ENCODE measurements around the gene SH3D19. TPM values are rescaled to one million over a fixed set of nuclear protein-coding genes. Genes with fewer than 3 reads are reported as not detected.

SH3D19 gene
- polyA plus RNA-seq, 3 donors, result not detected

DNA sequence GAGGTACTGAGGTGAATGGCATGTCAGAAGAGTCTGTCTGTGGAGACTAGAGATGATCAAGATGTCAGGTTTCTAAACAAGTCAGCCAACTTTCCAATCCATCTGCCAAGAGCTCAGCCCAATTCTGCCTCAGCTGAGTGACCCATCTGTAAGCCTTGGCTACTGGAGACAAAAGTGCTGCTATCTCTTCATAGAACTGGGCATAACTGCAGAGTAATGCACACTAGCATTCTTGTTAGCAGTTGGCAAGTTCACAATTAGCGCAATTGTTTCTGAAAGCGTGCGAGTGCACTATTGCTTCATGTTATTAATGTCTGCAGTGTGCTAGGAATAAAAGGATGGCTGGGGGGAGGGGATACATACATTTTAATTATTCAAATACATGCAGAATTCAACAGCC lies 32.9 kb upstream of the SH3D19 start:
- DNase-seq, result no peak
- Mint-ChIP-seq H3K27me3 (ENCODE audit: low read depth in 3 of 3) (peaks cover 3 to 8% (median 7%) of the 10 kb centered on the region in 3 donors), H3K4me1 (no peaks in the 10 kb centered on the region), H3K27ac (no peak overlapping the region), H3K4me3 (no peak overlapping the region), H3K36me3 (no peaks in the 10 kb centered on the region), H3K9me3 (peaks cover 0 to 4% (median 1%) of the 10 kb centered on the region in 7 donors)
- Histone ChIP-seq H3K9me3 (replicated peaks in 1 of 2; ENCODE audit: control insufficient read depth in 1 of 2, insufficient read depth in 1 of 2, low read length in 2 of 2) (no peaks in the 10 kb centered on the region), H3K4me3 (replicated peaks in 1 of 3; ENCODE audit: low read depth in 2 of 3, low read length in 3 of 3) (no peak overlapping the region), H2AFZ (ENCODE audit: insufficient read depth, low read depth, low read length, poor library complexity, severe bottlenecking) (no peak overlapping the region), H3K27ac (ENCODE audit: low read depth in 1 of 2, low read length in 2 of 2) (no peak overlapping the region), H3K36me3 (replicated peaks in 1 of 2; ENCODE audit: control insufficient read depth in 1 of 2, insufficient read depth in 2 of 2, low read length in 2 of 2) (no peaks in the 10 kb centered on the region), H4K20me1 (ENCODE audit: insufficient read depth, low read length) (no peaks in the 10 kb centered on the region), H3K79me2 (ENCODE audit: insufficient read depth, low read length) (no peaks in the 10 kb centered on the region), H3K27me3 (ENCODE audit: control insufficient read depth in 2 of 2, insufficient read depth in 2 of 2, low read length in 2 of 2) (no peaks in the 10 kb centered on the region), H3K9ac (ENCODE audit: insufficient read depth, low read length, poor library complexity, severe bottlenecking) (no peak overlapping the region), H3K4me1 (ENCODE audit: control insufficient read depth in 1 of 2, insufficient read depth in 2 of 2, low read length in 2 of 2) (no peaks in the 10 kb centered on the region), H3K4me2 (replicated peaks; ENCODE audit: extremely low read depth, low read length, poor library complexity, severe bottlenecking) (no peak overlapping the region)
- TF ChIP-seq, protein P1, sequence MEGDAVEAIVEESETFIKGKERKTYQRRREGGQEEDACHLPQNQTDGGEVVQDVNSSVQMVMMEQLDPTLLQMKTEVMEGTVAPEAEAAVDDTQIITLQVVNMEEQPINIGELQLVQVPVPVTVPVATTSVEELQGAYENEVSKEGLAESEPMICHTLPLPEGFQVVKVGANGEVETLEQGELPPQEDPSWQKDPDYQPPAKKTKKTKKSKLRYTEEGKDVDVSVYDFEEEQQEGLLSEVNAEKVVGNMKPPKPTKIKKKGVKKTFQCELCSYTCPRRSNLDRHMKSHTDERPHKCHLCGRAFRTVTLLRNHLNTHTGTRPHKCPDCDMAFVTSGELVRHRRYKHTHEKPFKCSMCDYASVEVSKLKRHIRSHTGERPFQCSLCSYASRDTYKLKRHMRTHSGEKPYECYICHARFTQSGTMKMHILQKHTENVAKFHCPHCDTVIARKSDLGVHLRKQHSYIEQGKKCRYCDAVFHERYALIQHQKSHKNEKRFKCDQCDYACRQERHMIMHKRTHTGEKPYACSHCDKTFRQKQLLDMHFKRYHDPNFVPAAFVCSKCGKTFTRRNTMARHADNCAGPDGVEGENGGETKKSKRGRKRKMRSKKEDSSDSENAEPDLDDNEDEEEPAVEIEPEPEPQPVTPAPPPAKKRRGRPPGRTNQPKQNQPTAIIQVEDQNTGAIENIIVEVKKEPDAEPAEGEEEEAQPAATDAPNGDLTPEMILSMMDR (IDR thresholded peaks at IDR 0.05), result no peak
- intact Hi-C loops (cut with micrococcal nuclease), result no loop called here
- WGBS (ENCODE audit: insufficient coverage), result no CpG with 5 or more reads among the region's 3 CpGs

DNA sequence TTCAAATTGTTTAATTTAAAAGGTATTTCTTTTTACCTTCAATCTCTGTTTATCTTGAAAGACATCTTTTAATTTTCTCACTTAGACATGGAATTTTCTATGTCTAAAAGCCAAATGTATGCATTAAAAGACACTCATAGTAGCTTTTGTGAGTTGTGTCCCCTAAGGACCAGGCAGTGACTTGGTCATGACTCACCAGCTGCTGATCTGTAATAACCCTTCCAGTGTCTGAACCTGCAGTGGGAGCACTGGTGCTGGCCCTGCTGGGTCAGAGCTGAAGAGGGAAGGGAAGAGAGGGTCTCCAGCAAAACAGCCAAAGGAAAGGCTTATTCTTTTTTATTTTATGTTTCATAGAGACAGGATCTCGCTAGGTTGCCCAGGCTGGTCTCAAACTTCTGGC lies 31.1 kb upstream of the SH3D19 start:
- no peak overlapping the region for H3K4me3 ChIP-seq (replicated peaks in 1 of 3; ENCODE audit: low read depth in 2 of 3, low read length in 3 of 3)
- no peak overlapping the region for H2AFZ ChIP-seq (ENCODE audit: insufficient read depth, low read depth, low read length, poor library complexity, severe bottlenecking)
- no peaks in the 10 kb centered on the region for H3K36me3 ChIP-seq (replicated peaks in 1 of 2; ENCODE audit: control insufficient read depth in 1 of 2, insufficient read depth in 2 of 2, low read length in 2 of 2)
- H3K4me2 ChIP-seq (replicated peaks; ENCODE audit: extremely low read depth, low read length, poor library complexity, severe bottlenecking), result no peak overlapping the region
- Mint-ChIP-seq H3K27me3 (ENCODE audit: low read depth in 3 of 3) (peaks cover 3 to 8% (median 7%) of the 10 kb centered on the region in 3 donors), H3K36me3 (no peaks in the 10 kb centered on the region), H3K9me3 (peaks cover 3 to 5% (median 4%) of the 10 kb centered on the region in 7 donors), H3K4me3 (no peak overlapping the region), H3K27ac (no peak overlapping the region), H3K4me1 (no peaks in the 10 kb centered on the region)
- H3K9ac ChIP-seq (ENCODE audit: insufficient read depth, low read length, poor library complexity, severe bottlenecking), result no peak overlapping the region
- H4K20me1 ChIP-seq (ENCODE audit: insufficient read depth, low read length), result no peaks in the 10 kb centered on the region
- no peaks in the 10 kb centered on the region for H3K9me3 ChIP-seq (replicated peaks in 1 of 2; ENCODE audit: control insufficient read depth in 1 of 2, insufficient read depth in 1 of 2, low read length in 2 of 2)
- TF ChIP-seq, protein P1 (IDR thresholded peaks at IDR 0.05), result no peak
- WGBS (ENCODE audit: insufficient coverage), result no CpG with 5 or more reads among the region's 1 CpG
- no peaks in the 10 kb centered on the region for H3K27me3 ChIP-seq (ENCODE audit: control insufficient read depth in 2 of 2, insufficient read depth in 2 of 2, low read length in 2 of 2)
- no peak overlapping the region for H3K27ac ChIP-seq (ENCODE audit: low read depth in 1 of 2, low read length in 2 of 2)
- intact Hi-C loops (cut with micrococcal nuclease), result no loop called here
- H3K79me2 ChIP-seq (ENCODE audit: insufficient read depth, low read length), result no peaks in the 10 kb centered on the region
- no peak for DNase-seq
- no peaks in the 10 kb centered on the region for H3K4me1 ChIP-seq (ENCODE audit: control insufficient read depth in 1 of 2, insufficient read depth in 2 of 2, low read length in 2 of 2)

Data from CD14-positive monocyte (primary cell).